ENCODE data around the gene KCNG4.

The KCNG4 gene

DNA sequence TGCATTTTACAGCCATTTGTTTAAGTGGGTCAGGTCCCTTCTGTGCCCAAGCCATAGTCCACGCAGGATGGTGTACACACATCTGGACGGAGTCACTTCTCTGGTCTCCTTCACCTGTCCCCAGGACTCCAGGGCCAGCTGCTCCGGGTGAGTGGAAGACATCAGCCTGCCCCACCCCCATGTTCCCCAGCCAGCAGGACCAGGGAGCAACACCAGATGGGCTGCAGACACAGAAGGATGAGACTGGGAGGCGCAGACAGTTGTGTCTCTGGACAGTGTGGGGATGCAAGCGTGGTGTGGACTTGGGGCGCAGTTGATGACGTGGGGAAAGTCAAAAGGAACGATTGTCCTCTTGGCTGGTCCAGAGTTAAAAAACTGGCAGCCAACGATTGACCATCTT is 30.3 kb upstream of the KCNG4 start:
- in situ Hi-C loops (cut with MboI; ENCODE audit: low sequenced_read_pairs, unreplicated experiment), result no loop called here
- no peak for DNase-seq (ENCODE audit: low spot score)
- TF ChIP-seq, protein P1, sequence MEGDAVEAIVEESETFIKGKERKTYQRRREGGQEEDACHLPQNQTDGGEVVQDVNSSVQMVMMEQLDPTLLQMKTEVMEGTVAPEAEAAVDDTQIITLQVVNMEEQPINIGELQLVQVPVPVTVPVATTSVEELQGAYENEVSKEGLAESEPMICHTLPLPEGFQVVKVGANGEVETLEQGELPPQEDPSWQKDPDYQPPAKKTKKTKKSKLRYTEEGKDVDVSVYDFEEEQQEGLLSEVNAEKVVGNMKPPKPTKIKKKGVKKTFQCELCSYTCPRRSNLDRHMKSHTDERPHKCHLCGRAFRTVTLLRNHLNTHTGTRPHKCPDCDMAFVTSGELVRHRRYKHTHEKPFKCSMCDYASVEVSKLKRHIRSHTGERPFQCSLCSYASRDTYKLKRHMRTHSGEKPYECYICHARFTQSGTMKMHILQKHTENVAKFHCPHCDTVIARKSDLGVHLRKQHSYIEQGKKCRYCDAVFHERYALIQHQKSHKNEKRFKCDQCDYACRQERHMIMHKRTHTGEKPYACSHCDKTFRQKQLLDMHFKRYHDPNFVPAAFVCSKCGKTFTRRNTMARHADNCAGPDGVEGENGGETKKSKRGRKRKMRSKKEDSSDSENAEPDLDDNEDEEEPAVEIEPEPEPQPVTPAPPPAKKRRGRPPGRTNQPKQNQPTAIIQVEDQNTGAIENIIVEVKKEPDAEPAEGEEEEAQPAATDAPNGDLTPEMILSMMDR (IDR thresholded peaks at IDR 0.05; ENCODE audit: borderline replicate concordance, control extremely low read depth, extremely low read depth, insufficient read depth, missing control alignments), result no peak

DNA sequence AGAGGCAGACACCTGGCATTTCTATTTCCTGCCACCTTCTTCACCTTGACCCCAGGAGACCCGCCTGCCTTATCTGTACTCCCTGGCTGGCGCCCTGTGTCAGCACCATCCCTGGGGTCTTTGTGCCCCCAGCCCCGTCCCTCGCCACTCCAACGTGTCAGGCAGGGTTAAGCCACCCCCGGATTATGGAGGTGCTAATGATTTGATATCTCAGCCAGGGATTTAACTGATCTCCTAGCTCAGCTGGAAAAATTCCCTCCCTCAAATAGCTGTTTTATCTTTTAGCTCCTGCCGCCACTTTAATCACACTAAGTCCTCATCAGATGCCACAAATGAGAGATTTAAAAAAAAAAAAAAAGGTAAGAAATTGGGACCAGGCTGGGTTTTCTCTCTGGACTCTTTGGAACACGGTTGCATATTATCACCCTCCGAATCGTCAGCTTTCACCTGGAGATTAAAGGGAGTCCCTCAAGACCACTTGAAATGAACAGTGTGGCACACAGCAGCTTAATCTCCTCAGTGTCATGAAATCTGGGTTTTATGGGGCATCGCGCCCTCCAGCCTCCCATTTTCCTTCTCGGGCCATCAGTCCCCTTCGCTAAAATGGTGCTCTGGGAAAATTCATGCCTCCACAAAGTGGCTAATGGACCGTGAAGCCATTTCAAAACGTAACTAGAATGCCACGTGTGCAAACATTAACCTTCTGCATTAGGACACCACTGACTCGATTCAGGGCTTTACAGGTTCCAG is 28.7 kb upstream of the KCNG4 start:
- TF ChIP-seq, protein P1 (IDR thresholded peaks at IDR 0.05; ENCODE audit: borderline replicate concordance, control extremely low read depth, extremely low read depth, insufficient read depth, missing control alignments), result no peak
- DNase-seq (ENCODE audit: low spot score), result no peak
- in situ Hi-C loops (cut with MboI; ENCODE audit: low sequenced_read_pairs, unreplicated experiment), result no loop called here

DNA sequence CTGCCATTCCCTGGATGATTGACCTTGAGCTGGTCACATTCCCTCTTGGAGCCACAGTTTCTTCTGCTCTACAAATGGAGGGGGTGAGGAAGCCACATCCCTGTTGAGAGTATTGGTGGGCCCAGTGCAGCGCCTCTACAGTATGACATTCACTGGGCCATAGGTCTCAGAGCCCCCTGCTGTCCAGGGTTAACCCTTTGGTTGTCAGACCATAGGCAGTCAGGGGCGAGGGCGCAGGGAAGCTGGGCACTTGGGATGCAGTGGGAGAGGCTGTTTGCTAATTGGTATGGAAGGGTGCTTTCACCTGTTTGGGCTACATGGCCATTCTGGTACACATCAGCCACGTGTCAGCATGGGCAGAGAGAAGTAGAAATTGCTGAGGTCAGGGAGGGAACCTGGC is 27.6 kb upstream of the KCNG4 start:
- in situ Hi-C loops (cut with MboI; ENCODE audit: low sequenced_read_pairs, unreplicated experiment), result no loop called here
- DNase-seq (ENCODE audit: low spot score), result no peak
- TF ChIP-seq, protein P1 (IDR thresholded peaks at IDR 0.05; ENCODE audit: borderline replicate concordance, control extremely low read depth, extremely low read depth, insufficient read depth, missing control alignments), result no peak

DNA sequence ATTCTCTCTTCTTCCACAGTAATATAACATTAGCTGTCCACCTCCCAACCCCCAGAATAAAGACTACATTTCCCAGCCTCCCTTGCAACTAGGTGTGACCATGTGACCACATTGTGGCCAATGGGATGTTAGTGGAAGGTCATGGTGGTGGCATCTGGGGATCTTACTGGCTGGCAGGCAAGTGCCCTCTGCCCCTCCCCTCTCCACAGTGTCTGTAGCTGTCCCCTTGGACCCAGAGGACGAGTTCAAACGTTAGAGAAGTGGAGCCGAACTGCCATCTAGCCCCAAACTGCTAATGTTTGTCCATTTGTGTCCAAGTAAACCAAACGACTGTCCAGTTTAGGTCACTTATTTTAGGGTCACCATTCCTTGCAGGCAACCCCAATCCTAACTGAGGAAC is 26.6 kb upstream of the KCNG4 start:
- in situ Hi-C loops (cut with MboI; ENCODE audit: low sequenced_read_pairs, unreplicated experiment), result no loop called here
- TF ChIP-seq, protein P1 (IDR thresholded peaks at IDR 0.05; ENCODE audit: borderline replicate concordance, control extremely low read depth, extremely low read depth, insufficient read depth, missing control alignments), result no peak
- peak; percentile 49 for DNase-seq (ENCODE audit: low spot score)

DNA sequence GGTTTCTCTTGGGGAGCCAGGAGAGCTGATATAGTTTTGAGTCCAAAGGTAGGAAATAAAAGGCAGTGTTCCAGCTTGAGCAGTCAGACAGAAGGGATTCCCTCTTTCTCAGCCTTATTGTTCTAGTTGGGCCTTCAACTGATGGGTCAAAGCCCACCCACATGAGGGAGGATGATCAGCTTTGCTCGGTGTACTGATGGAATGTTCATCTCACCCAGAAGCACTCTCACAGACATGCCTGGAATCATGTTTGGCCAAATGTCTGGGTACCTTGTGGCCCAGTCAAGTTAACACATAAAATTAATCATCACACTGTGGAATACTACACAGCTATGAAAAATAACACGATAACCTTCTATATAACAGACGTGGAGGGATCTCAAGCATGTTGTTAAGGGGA is 23.1 kb upstream of the KCNG4 start:
- DNase-seq (ENCODE audit: low spot score), result no peak
- in situ Hi-C loops (cut with MboI; ENCODE audit: low sequenced_read_pairs, unreplicated experiment), result no loop called here
- TF ChIP-seq, protein P1 (IDR thresholded peaks at IDR 0.05; ENCODE audit: borderline replicate concordance, control extremely low read depth, extremely low read depth, insufficient read depth, missing control alignments), result no peak

DNA sequence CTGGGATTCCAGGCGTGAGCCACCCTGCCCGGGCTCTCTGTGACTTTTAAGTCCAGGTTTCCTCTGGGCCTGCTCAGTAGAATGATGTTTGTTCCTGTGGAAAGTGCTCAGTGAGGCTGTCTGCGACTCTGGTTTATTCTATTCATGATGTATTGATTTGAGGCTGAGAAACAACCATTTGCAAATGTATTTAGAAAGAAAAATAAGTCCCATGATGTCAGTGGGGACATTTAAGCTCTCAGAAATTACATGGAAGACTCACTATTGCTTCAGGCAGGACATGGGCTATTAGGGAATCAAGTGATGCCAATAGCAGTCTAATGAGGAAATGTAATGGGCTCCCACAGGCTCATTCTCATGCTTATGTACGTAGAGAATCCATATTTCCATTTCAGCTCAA is 22.2 kb upstream of the KCNG4 start:
- in situ Hi-C loops (cut with MboI; ENCODE audit: low sequenced_read_pairs, unreplicated experiment), result no loop called here
- TF ChIP-seq, protein P1 (IDR thresholded peaks at IDR 0.05; ENCODE audit: borderline replicate concordance, control extremely low read depth, extremely low read depth, insufficient read depth, missing control alignments), result no peak
- DNase-seq (ENCODE audit: low spot score), result no peak

Data from GM13976 (cell line).